ENCODE measurements around the gene ATCAY.
"Not testable (repeated sequence)": the region's sequence is repeated elsewhere in the genome, so short reads cannot be mapped to it uniquely, and the experiment has no call there.

DNA sequence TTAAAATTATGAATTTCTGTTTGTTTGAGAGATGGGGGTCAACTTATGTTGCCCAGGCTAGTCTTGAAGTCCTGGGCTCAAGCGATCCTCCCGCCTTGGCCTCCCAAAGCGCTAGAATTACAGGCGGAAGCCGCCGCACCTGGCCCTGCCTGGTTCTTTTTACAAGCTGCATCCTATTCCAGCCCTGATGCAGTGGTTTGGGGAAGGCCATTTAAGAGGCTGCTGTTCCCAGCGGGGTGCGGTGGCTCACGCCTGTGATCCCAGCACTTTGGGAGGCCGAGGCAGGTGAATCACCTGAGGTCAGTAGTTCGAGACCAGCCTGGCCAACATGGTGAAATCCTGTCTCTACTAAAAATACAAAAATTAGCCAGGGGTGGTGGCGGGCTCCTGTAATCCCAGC is 87.5 kb downstream of the ATCAY start:
- TF ChIP-seq EZH2 (IDR thresholded peaks at IDR 0.05; ENCODE audit: insufficient read depth, poor library complexity, severe bottlenecking); EZH2phosphoT487 (IDR thresholded peaks at IDR 0.05; ENCODE audit: insufficient read depth, low read depth): not testable (repeated sequence)

Measured in GM23248 (cell line).